ENCODE measurements around the gene CDKAL1. TPM values are rescaled to one million over a fixed set of nuclear protein-coding genes. Genes with fewer than 3 reads are reported as not detected.

CDKAL1 gene
- total and polyA plus RNA-seq, 2 of the 8 experiments (the other 6 are each of a cell fraction or from before 2014, with no cell fraction given): 8.4 to 24.6 TPM

DNA sequence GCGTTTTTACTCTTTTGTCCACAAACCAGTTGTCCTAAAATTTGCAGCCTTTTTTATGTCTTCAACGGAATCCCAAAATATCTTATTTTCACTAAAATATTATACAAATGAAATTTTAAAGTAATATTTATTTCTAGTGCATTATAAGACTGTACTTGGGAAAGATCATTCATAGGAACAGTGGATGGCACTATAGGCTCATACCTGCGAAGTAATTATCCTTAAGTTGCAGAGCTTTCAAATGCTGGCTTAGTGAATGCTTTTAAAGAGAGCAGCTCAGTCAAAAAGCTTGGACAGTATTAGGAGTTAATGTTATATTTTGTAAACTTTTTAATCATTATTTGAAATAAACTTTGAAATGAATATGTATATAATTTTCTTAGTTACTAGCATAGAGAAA is 254.9 kb downstream of the CDKAL1 start:
- no peak for DNase-seq (ENCODE audit: low read depth in 1 of 2, low spot score in 2 of 2)
- H2AK5ac ChIP-seq (ENCODE audit: low read depth, low read length): no peak overlapping the region
- WGBS, 2 experiments (ENCODE audit: extremely low coverage in 1 of 2, insufficient coverage in 1 of 2, insufficient read length in 1 of 2, insufficient replicate concordance in 2 of 2, low coverage in 1 of 2, low lambda C conversion rate in 2 of 2, missing lambda C conversion rate in 1 of 2): 89% methylated on average over 3 of the region's 3 CpGs; no CpG with 5 or more reads in 1 of the 2 experiments
- H4K91ac ChIP-seq (replicated peaks; ENCODE audit: insufficient read length, low read length): no peak overlapping the region
- H4K20me1 ChIP-seq (replicated peaks in 1 of 2; ENCODE audit: control insufficient read depth in 1 of 2, insufficient read depth in 2 of 2, low read length in 2 of 2): no peaks in the 10 kb centered on the region
- POLR2A ChIA-PET (ENCODE audit: partially characterized antibody): no interaction called here
- no peaks in the 10 kb centered on the region for H3K79me2 ChIP-seq (ENCODE audit: control insufficient read depth in 1 of 2, insufficient read depth in 2 of 2, low read length in 2 of 2)
- H3K9ac ChIP-seq (replicated peaks in 1 of 4; ENCODE audit: extremely low read depth in 1 of 4, low read depth in 3 of 4, low read length in 3 of 4): no peak overlapping the region
- H3K4me1 ChIP-seq (replicated peaks in 1 of 4; ENCODE audit: control insufficient read depth in 3 of 4, insufficient read depth in 4 of 4, low read length in 3 of 4): peaks cover 0 to 7% (median 1%) of the 10 kb centered on the region in 4 experiments; a peak in 2 of 7 replicates
- H3K23ac ChIP-seq (ENCODE audit: insufficient read length): no peak overlapping the region
- H3K23me2 ChIP-seq (ENCODE audit: low read depth, low read length): no peaks in the 10 kb centered on the region
- TF ChIP-seq NANOG (IDR thresholded peaks at IDR 0.05; ENCODE audit: insufficient read depth, low read depth, low read length, poor library complexity, severe bottlenecking) (no peak), RAD21 (IDR thresholded peaks at IDR 0.05 in 1 of 2, conservative IDR thresholded peaks at IDR 0.05 in 1 of 2; ENCODE audit: low read depth in 2 of 2, low read length in 2 of 2) (peak; percentile 44 to 46)
- H2BK15ac ChIP-seq (ENCODE audit: low read length): no peak overlapping the region
- H3K4me2 ChIP-seq (ENCODE audit: insufficient read depth in 1 of 2, low read depth in 2 of 2, low read length in 2 of 2): no peak overlapping the region
- H3K4me3 ChIP-seq (ENCODE audit: extremely low read depth in 1 of 4, insufficient read depth in 2 of 4, low read depth in 3 of 4, low read length in 4 of 4): no peak overlapping the region
- no peak overlapping the region for H2BK12ac ChIP-seq (ENCODE audit: low read depth, low read length)
- H3K27me3 ChIP-seq (replicated peaks in 1 of 4; ENCODE audit: control insufficient read depth in 3 of 4, extremely low read depth in 1 of 4, insufficient read depth in 3 of 4, low read length in 3 of 4): no peaks in the 10 kb centered on the region
- no peak overlapping the region for H3K27ac ChIP-seq (ENCODE audit: low read depth, low read length)
- no peak for FAIRE-seq
- H3K14ac ChIP-seq (ENCODE audit: insufficient read length): no peak overlapping the region
- no peak overlapping the region for H3K18ac ChIP-seq (ENCODE audit: extremely low read depth, low read length)
- H3K4ac ChIP-seq (replicated peaks; ENCODE audit: insufficient read length, low read depth, low read length): no peak overlapping the region
- no peak overlapping the region for H4K8ac ChIP-seq (ENCODE audit: extremely low read depth, insufficient read depth, low read length)
- no peak overlapping the region for H2BK20ac ChIP-seq (ENCODE audit: low read length)
- no peaks in the 10 kb centered on the region for H3K79me1 ChIP-seq (ENCODE audit: low read depth, low read length)
- H3K56ac ChIP-seq (replicated peaks; ENCODE audit: insufficient read length, low read depth, low read length): no peak overlapping the region
- CTCF ChIA-PET (ENCODE audit: partially characterized antibody): interaction anchor here (0.6 to 2.3 kb wide), 6 partner anchors 11 to 768 kb away, joined by 3 to 7 read pairs (median 3); no protein-coding TSS in a partner anchor
- no peak overlapping the region for H2BK120ac ChIP-seq (replicated peaks; ENCODE audit: low read depth, low read length)
- no peaks in the 10 kb centered on the region for H3K36me3 ChIP-seq (ENCODE audit: control insufficient read depth in 2 of 4, insufficient read depth in 4 of 4, low read length in 3 of 4)
- H3K9me3 ChIP-seq (ENCODE audit: insufficient read depth in 2 of 2, low read depth in 1 of 2, low read length in 1 of 2): no peaks in the 10 kb centered on the region
- no peak overlapping the region for H2BK5ac ChIP-seq (ENCODE audit: low read depth, low read length)
- no peak overlapping the region for H2AFZ ChIP-seq (ENCODE audit: low read length)
- H4K5ac ChIP-seq (ENCODE audit: insufficient read length, low read depth, low read length): no peak overlapping the region

Data from H1 (cell line).